Fibroblast of lung (primary cell): ENCODE measurements around the gene CARD14. TPM values are rescaled to one million over a fixed set of nuclear protein-coding genes. Genes with fewer than 3 reads are reported as not detected.

Experiments
- polyA plus RNA-seq, 2 donors: library from polyadenylated mRNA; depleted of rRNA in 1 of 2; stranded (reverse) in 1 of 2; unstranded in 1 of 2; fragments of >200 nt; gene quantifications; 2 replicates each; pipeline ENCODE4 v1.2.1, GENCODE V29; 2011 to 2012; ENCODE audit warnings: missing spikeins in 1 of 2
- total RNA-seq: library from RNA; depleted of rRNA; stranded (reverse); fragments of >200 nt; gene quantifications from 2 replicates; pipeline ENCODE4 v1.2.1, GENCODE V29; 2014

CARD14 gene
- total and polyA plus RNA-seq, 2 donors (not counting 1 experiment from before 2014, with no cell fraction given), result 0.17 TPM; not detected in 1

Other genes starting within 250 kb of the CARD14 start
- gene TBC1D16, start 134.2 kb upstream of the CARD14 start, total RNA-seq, result 26.2 and 30.4 TPM in 2 replicates
- 8.3 and 10.2 TPM in 2 replicates for gene TBC1D16, start 134.2 kb upstream of the CARD14 start, polyA plus RNA-seq
- 1.5 and 2.1 TPM in 2 replicates for gene CCDC40, start 133.4 kb upstream of the CARD14 start, total RNA-seq
- gene CCDC40, start 133.4 kb upstream of the CARD14 start, polyA plus RNA-seq, result 0.53 and 0.96 TPM in 2 replicates
- 20.3 and 25.6 TPM in 2 replicates for gene GAA, start 68.4 kb upstream of the CARD14 start, total RNA-seq
- gene GAA, start 68.4 kb upstream of the CARD14 start, polyA plus RNA-seq, result 4.9 and 6.4 TPM in 2 replicates
- 73.2 and 85.0 TPM in 2 replicates for gene EIF4A3, start 22.9 kb upstream of the CARD14 start, total RNA-seq
- 110 and 143 TPM in 2 replicates for gene EIF4A3, start 22.9 kb upstream of the CARD14 start, polyA plus RNA-seq
- gene SGSH, start 50.3 kb downstream of the CARD14 start, total RNA-seq, result 12.1 and 26.9 TPM in 2 replicates
- gene SGSH, start 50.3 kb downstream of the CARD14 start, polyA plus RNA-seq, result 57.2 and 70.7 TPM in 2 replicates
- 8.2 and 19.3 TPM in 2 replicates for gene SLC26A11, start 50.4 kb downstream of the CARD14 start, total RNA-seq
- gene SLC26A11, start 50.4 kb downstream of the CARD14 start, polyA plus RNA-seq, result 5.8 and 6.5 TPM in 2 replicates
- gene RNF213, start 90.8 kb downstream of the CARD14 start, total RNA-seq, result 130 and 245 TPM in 2 replicates
- 36.8 and 56.2 TPM in 2 replicates for gene RNF213, start 90.8 kb downstream of the CARD14 start, polyA plus RNA-seq
- gene ENDOV, start 245.1 kb downstream of the CARD14 start, total RNA-seq, result 25.4 and 28.7 TPM in 2 replicates
- 10.1 and 13.1 TPM in 2 replicates for gene ENDOV, start 245.1 kb downstream of the CARD14 start, polyA plus RNA-seq